A549 (cell line): ENCODE measurements around the gene MRPL40. TPM values are rescaled to one million over a fixed set of nuclear protein-coding genes. Genes with fewer than 3 reads are reported as not detected.

Experiments
- ATAC-seq, 2 experiments: fragments of 200-7000 bp in 1 of 2; fragments of >200 bp in 1 of 2; cut with Nextera tagmentation in 1 of 2; cut with Tn5 transposase in 1 of 2; 3 replicates each; pipeline versions ENCODE4 v1.8.0 to v1.9.1; 2018 to 2020; ENCODE audit warnings: mild to moderate bottlenecking in 1 of 2, moderate library complexity in 1 of 2
- CTCF ChIA-PET: fragments of 300-600 bp; sonication (Branson Sonifier 250); formaldehyde crosslinking; extraction: SDS; loops from one replicate; lab custom pipeline; 2021; ENCODE audit warnings: antibody characterized with exemption, inconsistent platforms; lab: Yijun Ruan, JAX
- POLR2A ChIA-PET: fragments of 350-600 bp; formaldehyde crosslinking; extraction: SDS; loops from one replicate; lab custom pipeline; 2021; ENCODE audit warnings: antibody characterized with exemption, inconsistent platforms; lab: Yijun Ruan, JAX
- DNase-seq, 2 experiments: peaks; one replicate each; pipeline versions ENCODE4 v3.0.0 to v3.0.0-alpha.2; 2011 to 2016; ENCODE audit warnings: low read depth in 1 of 2, low spot score in 1 of 2
- FAIRE-seq: peaks from 2 replicates; lab custom pipeline; 2011; peaks lifted over from hg19 to GRCh38; lab: Jason Lieb, UNC
- H3K27ac ChIP-seq, 2 experiments: fragments of >200 bp; sonication (Bioruptor Twin); formaldehyde crosslinking; 3 replicates each; pipeline ENCODE4 v1.5.1; 2016 to 2017
- H3K4me1 ChIP-seq: fragments of >200 bp; sonication (Bioruptor Twin); formaldehyde crosslinking; 3 replicates; pipeline ENCODE4 v1.6.1; 2016
- H3K4me2 ChIP-seq: fragments of >200 bp; sonication (Bioruptor Twin); formaldehyde crosslinking; 3 replicates; pipeline ENCODE4 v1.6.1; 2016
- H3K4me3 ChIP-seq: fragments of >200 bp; sonication (Bioruptor Twin); formaldehyde crosslinking; 3 replicates; pipeline ENCODE4 v1.5.1; 2016
- H3K9me3 ChIP-seq: fragments of >200 bp; sonication (Bioruptor Twin); formaldehyde crosslinking; 3 replicates; pipeline ENCODE4 v1.6.1; 2016
- BHLHE40 ChIP-seq: IDR thresholded peaks from 2 replicates; pipeline ENCODE4 v1.6.1; 2012; ENCODE audit warnings: low read depth, low read length, inconsistent platforms
- CBX8 ChIP-seq: fragments of 200-600 bp; sonication (generic); IDR thresholded peaks from 2 replicates; pipeline ENCODE4 v1.6.1; 2016
- CEBPB ChIP-seq, 2 experiments: fragments of >200 bp in 1 of 2; sonication (Bioruptor Twin) in 1 of 2; formaldehyde crosslinking in 1 of 2; IDR thresholded peaks; 2 replicates each; pipeline ENCODE4 v1.6.1; 2012 to 2016
- CHD4 ChIP-seq: fragments of 200-600 bp; sonication (generic); IDR thresholded peaks from 2 replicates; pipeline ENCODE4 v1.6.1; 2016; ENCODE audit warnings: antibody characterized with exemption, mild to moderate bottlenecking, borderline replicate concordance
- EHF ChIP-seq: fragments of 250-450 bp; sonication (Bioruptor Pico); IDR thresholded peaks from 2 replicates; pipeline ENCODE4 v1.5.0; 2020; ENCODE audit warnings: mild to moderate bottlenecking
- EHMT2 ChIP-seq: fragments of 200-600 bp; sonication (generic); IDR thresholded peaks from 2 replicates; pipeline ENCODE4 v1.6.1; 2016; ENCODE audit warnings: antibody characterized with exemption, low read depth, mild to moderate bottlenecking, moderate library complexity
- ESRRA ChIP-seq: fragments of 150-350 bp; IDR thresholded peaks from 2 replicates; pipeline ENCODE4 v1.6.1; 2014; ENCODE audit warnings: mild to moderate bottlenecking, low read length, borderline replicate concordance
- GATA3 ChIP-seq: IDR thresholded peaks from 2 replicates; pipeline ENCODE4 v1.6.1; 2012; ENCODE audit warnings: borderline replicate concordance
- HOXB5 ChIP-seq: fragments of 250-450 bp; sonication (Bioruptor Pico); IDR thresholded peaks from 2 replicates; pipeline ENCODE4 v1.5.0; 2020; ENCODE audit warnings: mild to moderate bottlenecking, moderate library complexity
- JUNB ChIP-seq: fragments of >200 bp; sonication (Bioruptor Twin); formaldehyde crosslinking; IDR thresholded peaks from 2 replicates; pipeline ENCODE4 v1.6.1; 2016
- MAFK ChIP-seq: fragments of 450-650 bp; IDR thresholded peaks from 2 replicates; pipeline ENCODE4 v1.6.1; 2014; ENCODE audit not compliant: partially characterized antibody
- NPAS2 ChIP-seq: fragments of 250-450 bp; sonication (Bioruptor Pico); IDR thresholded peaks from 2 replicates; pipeline ENCODE4 v1.8.0; 2022; ENCODE audit warnings: mild to moderate bottlenecking, moderate library complexity, borderline replicate concordance
- PHF8 ChIP-seq: fragments of 200-600 bp; sonication (generic); IDR thresholded peaks from 2 replicates; pipeline ENCODE4 v1.6.1; 2016; ENCODE audit warnings: low read depth, mild to moderate bottlenecking, antibody characterized with exemption, moderate library complexity, borderline replicate concordance
- RCOR1 ChIP-seq: fragments of 150-350 bp; IDR thresholded peaks from 2 replicates; pipeline ENCODE4 v1.6.1; 2014; ENCODE audit warnings: antibody characterized with exemption, low read length, low read depth
- RFX5 ChIP-seq: fragments of 450-650 bp; IDR thresholded peaks from 2 replicates; pipeline ENCODE4 v1.7.1; 2014; ENCODE audit warnings: antibody characterized with exemption, mild to moderate bottlenecking, moderate library complexity
- SMC3 ChIP-seq: fragments of >200 bp; sonication (Bioruptor Twin); formaldehyde crosslinking; IDR thresholded peaks from 3 replicates; pipeline ENCODE4 v1.6.1; 2018; ENCODE audit warnings: inconsistent platforms
- TFCP2L1 ChIP-seq: fragments of 250-450 bp; sonication (Bioruptor Pico); IDR thresholded peaks from 2 replicates; pipeline ENCODE4 v1.5.0; 2021; ENCODE audit warnings: mild to moderate bottlenecking
- ZC3H11A ChIP-seq: fragments of 450-650 bp; IDR thresholded peaks from 2 replicates; pipeline ENCODE4 v1.6.1; 2014; ENCODE audit warnings: antibody characterized with exemption, mild to moderate bottlenecking
- WGBS: methylation state at CpG from one replicate; pipeline ENCODE4 v1.1.6; 2017; ENCODE audit errors: missing lambda C conversion rate; 5-methylcytosine and 5-hydroxymethylcytosine counted together
- polyA plus RNA-seq, 4 experiments: library from polyadenylated mRNA; depleted of rRNA in 3 of 4; stranded (reverse); fragments of >200 nt; fragmentation: RNase III in 1 of 4; extraction: RNeasy Plus Mini Kit Qiagen cat#74134 plus additional on column Dnase treatment in 1 of 4; gene quantifications; 2 replicates in 3 of 4; 3 replicates in 1 of 4; pipeline ENCODE4 v1.2.3, GENCODE V29; 2011 to 2017
- TF ChIP-seq, protein P1 (sequence below): fragments of 250-450 bp; sonication (Bioruptor Pico); IDR thresholded peaks from 2 replicates; pipeline ENCODE4 v1.5.0; 2020; ENCODE audit warnings: low read depth, mild to moderate bottlenecking, moderate library complexity
- TF ChIP-seq, protein P2 (sequence below): fragments of 200-600 bp; sonication (generic); IDR thresholded peaks from 2 replicates; pipeline ENCODE4 v1.6.1; 2016; ENCODE audit warnings: antibody characterized with exemption, mild to moderate bottlenecking, moderate library complexity
- TF ChIP-seq, protein P3 (sequence below): fragments of >200 bp; sonication (Bioruptor Twin); formaldehyde crosslinking; IDR thresholded peaks from 3 replicates; pipeline ENCODE4 v1.5.1; 2016

Gene MRPL40
- polyA plus RNA-seq, 2 of the 4 experiments (the other 2 are of a cell fraction), result 32.1 to 45.7 TPM

DNA sequence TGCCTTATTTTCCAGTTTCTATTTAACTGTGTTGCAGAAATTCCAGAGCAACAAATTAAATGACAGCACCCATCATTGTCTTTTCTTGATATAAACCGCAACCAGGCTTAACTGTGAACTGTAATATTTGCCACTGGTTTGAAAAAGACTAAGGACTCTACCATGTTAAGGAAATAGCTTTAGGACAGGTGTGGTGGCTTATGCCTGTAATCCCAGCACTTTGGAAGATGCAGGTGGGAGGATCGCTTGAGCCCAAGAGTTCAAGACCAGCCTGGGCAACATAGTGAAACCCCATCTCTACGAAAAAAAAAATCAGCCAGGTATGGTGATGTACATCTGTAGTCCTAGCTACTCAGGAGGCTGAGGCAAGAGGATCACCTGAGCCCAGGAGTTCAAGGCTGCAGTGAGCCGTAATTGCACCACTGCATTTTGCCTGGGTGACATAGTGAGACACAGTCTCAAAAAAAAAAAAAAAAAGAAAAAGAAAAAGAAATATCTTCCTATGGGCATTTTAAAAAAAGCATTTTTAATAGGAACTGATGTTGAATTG lies 29.6 kb upstream of the MRPL40 start:
- POLR2A ChIA-PET, result no interaction called here

DNA sequence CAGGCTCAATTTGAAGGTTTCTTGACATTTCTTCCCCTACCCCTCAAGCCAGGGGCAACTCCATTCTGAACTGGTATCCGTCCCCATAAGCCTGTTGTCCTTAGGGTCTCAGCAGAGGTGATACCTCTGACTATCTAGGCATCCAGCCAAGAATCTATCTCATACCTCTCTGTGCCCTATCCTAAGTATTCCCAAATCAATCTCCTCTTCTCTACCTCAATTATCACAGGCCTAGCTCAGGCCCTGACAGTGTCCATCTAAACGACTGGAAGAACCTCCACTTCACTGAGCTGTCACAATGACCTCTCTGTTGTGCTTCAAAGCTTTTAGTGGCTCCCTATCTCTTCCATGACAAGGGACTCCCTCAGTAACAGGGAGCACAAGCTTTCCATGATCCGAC lies 27.7 kb upstream of the MRPL40 start:
- Histone ChIP-seq H3K4me2 (no peak overlapping the region), H3K27ac (no peak overlapping the region), H3K9me3 (no peaks in the 10 kb centered on the region), H3K4me1 (no peaks in the 10 kb centered on the region)
- DNase-seq, result no peak
- 100% methylated on average over 2 of the region's 3 CpGs for WGBS
- no peak for ATAC-seq
- FAIRE-seq, result no peak
- TF ChIP-seq RCOR1, result no peak
- TF ChIP-seq NPAS2, result no peak
- no peak for TF ChIP-seq CEBPB (IDR thresholded peaks at IDR 0.05)
- no peak for TF ChIP-seq CBX8
- TF ChIP-seq ESRRA, result no peak
- TF ChIP-seq EHMT2, result no peak
- no peak for TF ChIP-seq TFCP2L1 (CRISPR knock-in tag)
- TF ChIP-seq, protein P1, sequence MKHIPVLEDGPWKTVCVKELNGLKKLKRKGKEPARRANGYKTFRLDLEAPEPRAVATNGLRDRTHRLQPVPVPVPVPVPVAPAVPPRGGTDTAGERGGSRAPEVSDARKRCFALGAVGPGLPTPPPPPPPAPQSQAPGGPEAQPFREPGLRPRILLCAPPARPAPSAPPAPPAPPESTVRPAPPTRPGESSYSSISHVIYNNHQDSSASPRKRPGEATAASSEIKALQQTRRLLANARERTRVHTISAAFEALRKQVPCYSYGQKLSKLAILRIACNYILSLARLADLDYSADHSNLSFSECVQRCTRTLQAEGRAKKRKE, result no peak
- TF ChIP-seq CHD4, result no peak
- no peak for TF ChIP-seq PHF8
- TF ChIP-seq SMC3, result no peak
- TF ChIP-seq BHLHE40, result no peak
- TF ChIP-seq HOXB5, result no peak
- TF ChIP-seq RFX5, result no peak
- TF ChIP-seq, all 56 proteins: peak for 0
- ChIA-PET CTCF (interaction anchor here (0.6 to 0.7 kb wide), 2 partner anchors 224 to 1798 kb away, joined by 3 read pairs; no protein-coding TSS in a partner anchor), POLR2A (no interaction called here)
- no peak overlapping the region for H3K4me3 ChIP-seq

More for the DNA sequence above, 29.6 kb upstream of the MRPL40 start:
- FAIRE-seq (no peak), ATAC-seq (no peak), DNase-seq (no peak)
- CTCF ChIA-PET, result no interaction called here
- Histone ChIP-seq H3K4me3 (no peak overlapping the region), H3K27ac (no peak overlapping the region), H3K4me1 (no peaks in the 10 kb centered on the region), H3K9me3 (no peaks in the 10 kb centered on the region), H3K4me2 (no peak overlapping the region)
- 92% methylated on average over 4 of the region's 4 CpGs for WGBS
- TF ChIP-seq ZC3H11A (no peak), RFX5 (no peak), GATA3 (no peak), JUNB (no peak), EHF (CRISPR knock-in tag) (no peak), BHLHE40 (no peak), MAFK (no peak)
- TF ChIP-seq, protein P2, sequence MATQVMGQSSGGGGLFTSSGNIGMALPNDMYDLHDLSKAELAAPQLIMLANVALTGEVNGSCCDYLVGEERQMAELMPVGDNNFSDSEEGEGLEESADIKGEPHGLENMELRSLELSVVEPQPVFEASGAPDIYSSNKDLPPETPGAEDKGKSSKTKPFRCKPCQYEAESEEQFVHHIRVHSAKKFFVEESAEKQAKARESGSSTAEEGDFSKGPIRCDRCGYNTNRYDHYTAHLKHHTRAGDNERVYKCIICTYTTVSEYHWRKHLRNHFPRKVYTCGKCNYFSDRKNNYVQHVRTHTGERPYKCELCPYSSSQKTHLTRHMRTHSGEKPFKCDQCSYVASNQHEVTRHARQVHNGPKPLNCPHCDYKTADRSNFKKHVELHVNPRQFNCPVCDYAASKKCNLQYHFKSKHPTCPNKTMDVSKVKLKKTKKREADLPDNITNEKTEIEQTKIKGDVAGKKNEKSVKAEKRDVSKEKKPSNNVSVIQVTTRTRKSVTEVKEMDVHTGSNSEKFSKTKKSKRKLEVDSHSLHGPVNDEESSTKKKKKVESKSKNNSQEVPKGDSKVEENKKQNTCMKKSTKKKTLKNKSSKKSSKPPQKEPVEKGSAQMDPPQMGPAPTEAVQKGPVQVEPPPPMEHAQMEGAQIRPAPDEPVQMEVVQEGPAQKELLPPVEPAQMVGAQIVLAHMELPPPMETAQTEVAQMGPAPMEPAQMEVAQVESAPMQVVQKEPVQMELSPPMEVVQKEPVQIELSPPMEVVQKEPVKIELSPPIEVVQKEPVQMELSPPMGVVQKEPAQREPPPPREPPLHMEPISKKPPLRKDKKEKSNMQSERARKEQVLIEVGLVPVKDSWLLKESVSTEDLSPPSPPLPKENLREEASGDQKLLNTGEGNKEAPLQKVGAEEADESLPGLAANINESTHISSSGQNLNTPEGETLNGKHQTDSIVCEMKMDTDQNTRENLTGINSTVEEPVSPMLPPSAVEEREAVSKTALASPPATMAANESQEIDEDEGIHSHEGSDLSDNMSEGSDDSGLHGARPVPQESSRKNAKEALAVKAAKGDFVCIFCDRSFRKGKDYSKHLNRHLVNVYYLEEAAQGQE, result no peak
- TF ChIP-seq, protein P3, sequence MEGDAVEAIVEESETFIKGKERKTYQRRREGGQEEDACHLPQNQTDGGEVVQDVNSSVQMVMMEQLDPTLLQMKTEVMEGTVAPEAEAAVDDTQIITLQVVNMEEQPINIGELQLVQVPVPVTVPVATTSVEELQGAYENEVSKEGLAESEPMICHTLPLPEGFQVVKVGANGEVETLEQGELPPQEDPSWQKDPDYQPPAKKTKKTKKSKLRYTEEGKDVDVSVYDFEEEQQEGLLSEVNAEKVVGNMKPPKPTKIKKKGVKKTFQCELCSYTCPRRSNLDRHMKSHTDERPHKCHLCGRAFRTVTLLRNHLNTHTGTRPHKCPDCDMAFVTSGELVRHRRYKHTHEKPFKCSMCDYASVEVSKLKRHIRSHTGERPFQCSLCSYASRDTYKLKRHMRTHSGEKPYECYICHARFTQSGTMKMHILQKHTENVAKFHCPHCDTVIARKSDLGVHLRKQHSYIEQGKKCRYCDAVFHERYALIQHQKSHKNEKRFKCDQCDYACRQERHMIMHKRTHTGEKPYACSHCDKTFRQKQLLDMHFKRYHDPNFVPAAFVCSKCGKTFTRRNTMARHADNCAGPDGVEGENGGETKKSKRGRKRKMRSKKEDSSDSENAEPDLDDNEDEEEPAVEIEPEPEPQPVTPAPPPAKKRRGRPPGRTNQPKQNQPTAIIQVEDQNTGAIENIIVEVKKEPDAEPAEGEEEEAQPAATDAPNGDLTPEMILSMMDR, result no peak
